NCI-H2107 treated with DMSO at 0.1 percent for 48 hours (cell line): Measurements from ENCODE around the gene FAM24B.
"Not testable (repeated sequence)": the region's sequence is repeated elsewhere in the genome, so short reads cannot be mapped to it uniquely, and the experiment has no call there.

ENCODE experiments used
- DNase-seq: peaks from one replicate; lab custom pipeline; 2025; ENCODE audit not compliant: unreplicated experiment; lab: John Stamatoyannopoulos, UW

The FAM24B gene, protein sequence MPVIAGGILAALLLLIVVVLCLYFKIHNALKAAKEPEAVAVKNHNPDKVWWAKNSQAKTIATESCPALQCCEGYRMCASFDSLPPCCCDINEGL

DNA sequence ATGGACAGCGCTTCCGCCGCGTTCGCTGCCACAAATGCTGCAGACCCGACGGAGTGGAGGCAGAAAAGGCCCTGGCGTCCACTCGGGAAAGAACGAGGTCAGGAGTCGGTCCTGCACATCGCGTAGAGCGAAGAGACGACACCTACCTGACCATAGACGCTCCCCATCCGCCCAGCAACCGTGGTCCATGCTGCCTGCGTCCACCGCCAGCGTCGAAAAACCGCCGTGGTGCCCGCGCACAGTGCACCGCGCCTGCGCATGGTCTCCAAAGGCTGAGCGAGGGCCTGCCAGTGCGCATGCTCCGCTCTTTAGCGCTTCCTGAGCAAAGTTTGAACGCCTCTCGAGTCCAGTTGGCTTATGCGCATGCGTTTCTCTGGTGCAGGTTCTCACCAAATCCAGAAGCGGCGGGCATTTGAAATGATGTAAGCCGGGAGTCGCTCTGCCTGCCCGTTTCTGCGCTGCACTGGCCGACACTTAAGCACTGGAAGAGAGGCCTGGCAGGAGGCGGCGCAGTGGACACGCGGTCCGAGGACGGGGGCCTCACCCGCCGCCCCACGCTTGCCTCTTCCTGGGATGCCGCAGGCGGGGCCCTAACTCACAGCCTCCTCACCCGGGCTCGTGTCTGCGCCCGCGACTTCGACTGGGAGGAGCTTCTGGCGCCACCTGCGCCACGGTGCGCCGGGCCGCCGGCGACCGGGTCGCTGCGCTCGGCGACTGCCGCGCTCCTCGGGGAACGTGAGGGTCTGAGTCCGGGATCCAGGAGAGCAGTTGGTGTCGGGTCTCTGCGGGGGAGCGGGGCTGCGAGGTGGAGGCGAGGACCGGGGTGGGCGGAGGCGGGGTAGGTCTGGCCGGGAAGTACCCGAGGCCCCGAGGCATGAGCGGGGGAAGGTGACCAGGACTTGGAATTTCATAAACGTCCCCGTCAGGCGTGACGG lies at the start of gene FAM24B:
FAM24B (minus strand) TSS at position 243 of the 935 bp plus-strand sequence. CDS start 29,066 bp downstream, outside the sequence.
- no peak for DNase-seq

DNA sequence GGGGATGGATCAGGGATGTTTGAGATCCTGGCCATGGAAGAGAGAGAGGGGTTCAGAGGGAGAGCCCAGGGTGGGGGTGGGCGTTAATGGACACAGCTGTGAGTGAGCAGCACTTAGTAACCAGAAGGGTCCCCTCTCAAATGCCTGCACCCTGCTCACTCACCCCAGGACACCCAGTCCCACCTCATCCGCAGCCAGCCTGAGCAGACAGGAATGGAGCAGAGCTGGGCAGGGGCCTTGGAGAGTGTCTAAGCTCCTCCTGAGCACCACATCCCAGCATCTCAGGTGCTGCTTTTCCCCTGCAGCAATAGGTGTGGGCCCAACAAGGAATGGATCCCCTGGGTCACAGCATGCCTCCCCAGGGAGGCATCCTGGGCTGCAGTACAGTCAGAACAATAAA lies 36.3 kb upstream of the FAM24B start:
- DNase-seq, result no peak

DNA sequence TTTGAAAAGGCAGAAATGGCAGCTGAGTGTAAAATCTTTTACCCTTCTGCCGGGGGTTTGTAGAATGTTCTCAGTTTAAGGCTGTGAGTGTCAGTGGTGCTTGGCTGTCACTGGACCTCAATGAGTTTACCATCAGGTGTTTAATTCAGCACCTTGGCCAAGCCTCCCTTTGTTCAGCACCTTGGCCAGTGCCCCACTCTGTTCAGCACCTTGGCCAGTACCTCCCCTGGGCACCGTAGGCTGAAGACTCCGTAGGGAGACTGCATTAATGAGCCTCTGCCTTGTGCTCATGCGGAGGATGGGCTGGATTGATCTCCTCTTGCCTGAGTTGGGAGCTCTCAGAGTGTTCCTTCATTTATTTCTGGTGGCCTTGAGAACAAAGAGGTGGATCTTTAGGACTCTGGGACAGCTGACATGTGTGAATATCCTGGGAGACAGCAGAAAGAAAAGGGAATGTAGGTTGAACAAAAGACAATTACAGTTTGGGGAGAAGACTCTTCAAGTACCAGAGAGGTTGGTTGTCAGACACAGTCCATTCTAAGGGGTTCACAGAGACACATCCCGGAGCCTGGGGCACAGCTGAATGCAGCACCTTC lies 32.6 kb upstream of the FAM24B start:
- DNase-seq, result no peak

DNA sequence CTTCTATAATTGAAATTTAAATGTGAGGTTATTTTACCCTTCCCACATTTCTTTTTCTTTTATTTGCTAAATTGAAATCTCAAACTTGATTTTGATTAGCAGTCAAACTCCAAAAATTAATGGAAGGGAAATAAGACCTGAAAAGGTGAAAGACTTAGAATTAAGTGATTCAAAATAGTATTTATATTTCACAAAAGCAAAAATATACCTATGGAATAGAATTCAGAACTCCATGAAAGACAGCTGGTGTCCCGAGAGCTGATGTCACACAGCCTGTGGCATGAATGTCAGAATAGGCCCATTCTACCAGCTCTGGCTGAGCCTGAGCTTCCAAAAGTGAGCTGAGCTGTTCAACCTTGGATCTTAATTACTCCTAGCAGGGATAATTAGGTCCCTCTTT lies 30.9 kb upstream of the FAM24B start, which contains the start of gene FAM24A:
FAM24A (plus strand) TSS at position 301 of the 400 bp plus-strand sequence. CDS start 1,025 bp downstream, outside the sequence.
- no peak for DNase-seq

DNA sequence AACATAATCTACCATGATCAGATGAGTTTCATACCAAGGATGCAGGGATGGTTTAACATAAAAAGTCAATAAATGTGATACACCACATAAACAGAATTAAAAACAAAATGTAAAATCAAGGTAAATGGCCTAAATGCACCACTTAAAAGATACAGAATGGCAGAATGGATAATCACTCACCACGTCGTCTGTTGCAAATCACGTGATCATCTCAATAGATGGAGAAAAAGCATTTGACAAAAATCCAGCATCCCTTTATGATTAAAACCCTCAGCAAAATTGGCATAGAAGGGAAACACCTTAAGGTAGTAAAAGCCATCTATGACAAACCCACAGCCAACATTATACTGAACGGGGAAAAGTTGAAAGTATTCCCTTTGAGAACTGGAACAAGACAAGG lies 24.5 kb upstream of the FAM24B start:
- not testable (repeated sequence) for DNase-seq

DNA sequence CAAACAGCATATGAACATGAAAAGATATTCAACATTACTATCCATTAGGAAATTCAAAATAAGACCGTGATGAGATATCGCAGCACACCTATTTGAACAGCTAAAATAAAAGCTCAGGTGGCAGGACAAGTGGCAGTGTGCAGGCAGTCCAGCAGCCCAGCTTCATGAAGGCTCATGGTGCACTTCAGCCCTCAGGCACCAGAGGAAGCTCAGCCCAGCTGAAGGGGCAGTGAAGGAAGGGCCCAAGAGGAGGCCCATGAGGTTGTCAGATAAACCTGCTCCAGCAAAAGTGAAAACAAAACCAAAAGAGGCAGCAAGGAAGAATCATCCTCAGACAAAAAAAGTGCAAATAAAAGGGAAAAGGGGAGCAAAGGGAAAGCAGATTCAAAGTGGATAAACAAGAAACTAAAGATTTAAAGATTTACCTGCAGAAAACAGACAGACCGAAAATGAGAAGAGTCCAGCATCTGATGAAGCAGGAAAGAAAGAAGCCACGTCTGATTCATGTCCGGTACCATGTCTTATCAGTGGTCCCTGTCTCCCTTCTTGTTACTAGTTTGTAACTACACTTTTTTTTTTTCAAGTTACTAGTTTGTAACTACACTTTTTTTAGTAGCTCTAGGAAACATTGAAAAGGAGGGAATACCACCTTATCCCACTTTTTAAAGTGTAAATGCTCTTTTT lies 15.0 kb upstream of the FAM24B start:
- no peak for DNase-seq

DNA sequence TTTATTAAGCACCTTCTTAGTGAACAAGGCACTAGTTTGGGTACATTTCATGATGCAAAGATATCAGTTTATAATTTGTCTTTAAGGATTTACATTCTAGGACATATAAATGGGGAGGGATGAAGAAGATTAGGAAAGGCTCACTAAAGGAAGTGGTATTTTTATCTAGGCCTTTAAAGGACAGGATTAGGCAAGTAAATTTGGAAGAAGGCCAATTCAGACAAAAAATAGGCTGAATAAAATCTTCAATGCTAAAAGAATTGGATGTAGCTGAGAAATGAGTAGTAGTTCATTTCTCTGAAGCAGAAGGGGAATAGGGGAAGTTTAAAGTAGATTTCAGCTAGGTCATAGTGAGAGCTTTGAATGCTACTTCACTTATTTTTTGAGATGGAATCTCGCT lies 4.8 kb upstream of the FAM24B start:
- DNase-seq, result no peak

DNA sequence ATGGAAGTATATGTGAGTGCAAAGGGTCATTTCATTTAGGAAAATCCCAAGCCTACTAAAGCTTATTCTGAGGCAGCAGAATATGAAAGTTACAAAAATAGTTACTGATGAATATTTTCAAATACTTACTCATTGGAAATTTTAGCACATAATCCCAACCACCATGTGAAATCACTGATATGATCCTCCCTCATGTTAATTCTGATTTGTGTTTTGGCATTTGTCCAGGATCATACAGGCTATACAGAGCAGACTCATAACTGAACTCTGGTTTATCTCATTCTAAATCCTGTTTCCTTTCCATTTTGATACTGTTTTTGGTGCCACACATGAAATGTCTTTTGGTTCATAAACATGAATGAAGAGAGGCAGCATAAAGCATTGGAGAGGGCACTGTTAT lies 3.4 kb upstream of the FAM24B start:
- DNase-seq, result no peak

DNA sequence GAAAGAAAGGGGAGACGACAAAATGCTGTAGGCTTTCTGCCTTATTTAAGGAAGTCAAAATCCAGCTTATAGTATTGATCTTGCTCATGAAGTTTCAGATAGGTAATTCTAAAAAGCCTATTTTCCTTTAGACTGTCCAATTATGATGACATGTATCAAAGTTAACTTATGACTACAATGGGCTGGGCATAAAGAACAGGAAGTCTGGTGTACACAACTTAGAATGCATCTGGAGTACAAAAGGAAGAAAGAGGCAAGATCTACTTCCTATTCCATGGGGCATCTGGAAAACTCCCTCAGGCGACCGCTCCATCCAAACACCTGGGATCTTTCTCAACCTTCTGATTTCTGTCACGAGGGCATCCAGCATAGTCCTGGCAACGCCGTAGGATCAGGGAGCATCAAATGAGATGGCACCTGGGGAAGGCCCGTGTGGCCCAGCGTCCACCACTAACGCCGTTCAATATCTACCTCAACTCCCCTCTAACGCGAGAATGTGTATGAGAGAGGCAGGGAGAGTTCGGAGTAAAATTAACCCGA lies 512 bp downstream of the FAM24B start:
- DNase-seq, result no peak

DNA sequence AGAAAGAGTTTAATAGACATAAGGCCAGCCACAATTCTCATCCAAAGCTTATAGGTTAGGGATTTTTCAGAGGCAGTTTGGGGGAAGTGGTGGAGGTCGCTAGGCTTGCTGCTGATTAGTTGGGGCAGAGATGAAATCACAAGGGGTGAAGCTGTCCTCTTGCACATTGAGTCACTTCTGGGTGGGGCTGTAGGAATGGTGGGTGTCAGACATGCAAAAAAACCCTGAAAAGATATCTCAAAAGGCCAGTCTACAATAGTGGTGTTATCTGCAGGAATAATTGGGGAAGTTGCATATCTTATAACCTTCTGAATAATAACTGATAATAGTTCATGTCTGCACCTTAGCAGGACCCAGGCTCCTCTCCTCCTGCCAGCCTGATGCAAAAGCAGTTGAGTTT lies 2.1 kb downstream of the FAM24B start:
- no peak for DNase-seq

DNA sequence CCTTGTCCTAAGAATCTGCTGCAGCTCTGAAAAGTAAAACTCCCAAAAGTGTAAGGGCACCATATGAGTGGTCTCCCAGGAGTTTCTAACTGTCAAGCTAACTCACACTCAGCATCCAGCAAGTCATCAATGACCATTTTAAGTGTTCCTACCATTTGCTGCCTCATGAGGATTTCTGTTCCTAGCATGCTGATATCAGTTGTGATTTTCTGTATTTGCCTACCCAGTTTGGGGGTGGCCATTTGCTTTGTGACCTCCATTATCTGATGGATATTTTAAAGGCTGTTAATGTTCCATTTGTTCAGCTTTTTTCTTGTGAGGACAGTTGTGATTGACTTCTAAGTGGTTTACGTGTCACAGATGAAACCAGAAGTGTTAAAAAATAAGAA lies 2.9 kb downstream of the FAM24B start:
- no peak for DNase-seq

DNA sequence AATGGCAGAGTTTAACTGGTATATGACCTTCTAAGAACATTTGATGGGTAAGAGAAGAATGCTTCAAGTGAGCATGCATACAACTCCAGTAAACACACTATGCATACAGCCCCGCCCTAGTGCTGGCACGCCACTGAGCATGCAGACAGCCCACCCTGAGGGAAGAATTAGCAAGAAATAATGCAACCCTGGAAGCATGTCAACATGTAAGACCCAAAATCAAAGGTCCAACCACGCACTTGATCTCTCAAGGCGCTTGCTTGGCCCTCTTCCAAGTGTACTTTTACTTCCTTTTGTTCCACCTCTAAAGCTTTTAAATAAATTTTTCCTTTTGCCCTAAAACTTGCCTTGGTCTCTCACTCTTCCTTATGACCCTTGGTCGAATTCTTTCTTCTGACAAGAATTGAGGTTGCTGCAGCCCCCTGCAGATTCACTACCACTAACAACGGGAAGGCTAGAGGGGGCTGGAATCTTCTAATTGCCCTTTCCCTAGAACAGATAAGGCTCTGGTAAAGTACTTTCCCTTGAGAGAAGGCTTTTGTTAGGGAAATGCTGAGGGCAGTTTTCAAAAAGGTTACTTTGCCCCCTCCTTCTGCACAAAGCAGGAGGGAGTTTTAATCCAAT lies 3.4 kb downstream of the FAM24B start:
- no peak for DNase-seq

DNA sequence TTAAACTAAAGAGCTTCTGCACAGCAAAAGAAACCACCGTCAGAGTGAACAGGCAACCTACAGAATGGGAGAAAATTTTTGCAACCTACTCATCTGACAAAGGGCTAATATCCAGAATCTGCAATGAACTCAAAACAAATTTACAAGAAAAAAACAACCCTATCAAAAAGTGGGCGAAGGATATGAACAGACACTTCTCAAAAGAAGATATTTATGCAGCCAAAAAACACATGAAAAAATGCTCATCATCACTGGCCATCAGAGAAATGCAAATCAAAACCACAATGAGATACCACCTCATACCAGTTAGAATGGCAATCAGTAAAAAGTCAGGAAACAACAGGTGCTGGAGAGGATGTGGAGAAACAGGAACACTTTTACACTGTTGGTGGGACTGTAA lies 7.4 kb downstream of the FAM24B start:
- not testable (repeated sequence) for DNase-seq

DNA sequence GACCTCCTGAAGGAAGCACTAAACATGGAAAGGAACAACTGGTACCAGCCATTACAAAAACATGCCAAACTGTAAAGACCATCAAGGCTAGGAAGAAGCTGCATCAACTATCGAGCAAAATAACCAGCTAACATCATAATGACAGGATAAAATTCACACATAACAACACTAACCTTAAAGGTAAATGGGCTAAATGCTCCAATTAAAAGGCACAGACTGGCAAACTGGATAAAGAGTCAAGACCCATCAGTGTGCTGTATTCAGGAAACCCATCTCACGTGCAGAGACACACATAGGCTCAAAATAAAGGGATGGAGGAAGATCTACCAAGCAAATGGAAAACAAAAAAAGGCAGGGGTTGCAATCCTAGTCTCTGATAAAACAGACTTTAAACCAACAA lies 10.6 kb downstream of the FAM24B start:
- not testable (repeated sequence) for DNase-seq

DNA sequence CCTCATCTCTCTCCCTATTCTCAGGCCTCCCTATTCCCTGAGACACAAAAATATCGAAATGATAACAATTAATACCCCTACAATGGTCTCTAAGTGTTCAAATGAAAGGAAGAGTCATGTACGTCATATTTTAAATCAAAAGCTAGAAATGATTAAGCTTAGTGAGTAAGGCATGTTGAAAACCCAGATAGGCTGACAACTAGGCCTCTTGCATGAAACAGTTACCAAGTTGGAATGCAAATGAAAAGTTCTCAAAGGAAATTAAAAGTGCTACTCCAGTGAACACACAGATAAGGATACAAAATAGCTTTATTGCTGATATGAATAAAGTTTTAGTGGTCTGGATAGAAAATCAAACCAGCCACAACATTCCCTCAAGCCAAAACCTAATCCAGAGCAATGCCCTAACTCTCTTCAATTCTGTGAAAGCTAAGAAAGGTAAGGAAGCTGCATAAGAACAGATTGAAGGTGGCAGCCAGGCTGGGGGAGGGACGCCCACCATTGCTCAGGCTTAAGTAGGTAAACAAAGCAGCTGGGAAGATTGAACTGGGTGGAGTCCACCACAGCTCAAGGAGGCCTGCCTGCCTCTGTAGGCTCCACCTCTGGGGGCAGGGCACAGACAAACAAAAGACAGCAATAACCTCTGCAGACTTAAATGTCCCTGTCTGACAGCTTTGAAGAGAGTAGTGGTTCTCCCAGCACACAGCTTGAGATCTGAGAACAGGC lies 12.5 kb downstream of the FAM24B start:
- not testable (repeated sequence) for DNase-seq

DNA sequence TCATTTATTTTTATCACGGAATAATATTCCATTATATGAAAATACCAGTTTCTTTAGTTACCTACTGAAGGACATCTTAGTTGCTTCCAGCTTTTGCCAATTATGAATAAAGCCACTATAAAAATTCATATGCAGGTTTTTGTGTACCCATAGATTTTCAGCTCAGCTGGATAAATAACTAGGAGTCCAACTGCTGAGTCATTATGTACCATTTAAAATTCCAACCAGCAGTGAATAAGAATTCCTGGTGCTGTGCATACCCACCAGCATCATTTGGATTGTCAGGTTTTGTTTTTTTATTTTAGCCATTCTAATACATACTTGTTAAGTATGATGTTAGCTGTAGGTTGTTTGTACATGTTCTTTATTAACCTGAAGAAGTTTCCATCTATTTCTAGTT lies 14.5 kb downstream of the FAM24B start:
- no peak for DNase-seq

DNA sequence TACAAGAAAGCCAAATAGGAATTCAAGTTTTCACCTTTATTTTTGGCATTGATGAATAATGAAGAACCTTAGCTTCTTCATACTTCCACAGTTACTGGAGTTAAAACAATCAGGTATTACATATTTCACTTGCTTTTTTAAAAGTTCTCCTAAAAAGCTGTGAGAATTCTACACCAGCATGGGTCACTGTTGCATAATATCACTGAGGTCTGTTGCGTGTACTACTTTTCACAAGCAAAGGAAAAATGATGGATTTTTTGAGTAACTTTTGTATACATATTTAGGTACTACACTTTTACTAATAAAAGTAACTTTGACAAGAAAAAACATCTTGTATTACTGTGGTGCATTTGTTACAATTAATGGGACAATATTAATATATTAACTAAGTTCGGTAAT lies 15.2 kb downstream of the FAM24B start:
- no peak for DNase-seq

DNA sequence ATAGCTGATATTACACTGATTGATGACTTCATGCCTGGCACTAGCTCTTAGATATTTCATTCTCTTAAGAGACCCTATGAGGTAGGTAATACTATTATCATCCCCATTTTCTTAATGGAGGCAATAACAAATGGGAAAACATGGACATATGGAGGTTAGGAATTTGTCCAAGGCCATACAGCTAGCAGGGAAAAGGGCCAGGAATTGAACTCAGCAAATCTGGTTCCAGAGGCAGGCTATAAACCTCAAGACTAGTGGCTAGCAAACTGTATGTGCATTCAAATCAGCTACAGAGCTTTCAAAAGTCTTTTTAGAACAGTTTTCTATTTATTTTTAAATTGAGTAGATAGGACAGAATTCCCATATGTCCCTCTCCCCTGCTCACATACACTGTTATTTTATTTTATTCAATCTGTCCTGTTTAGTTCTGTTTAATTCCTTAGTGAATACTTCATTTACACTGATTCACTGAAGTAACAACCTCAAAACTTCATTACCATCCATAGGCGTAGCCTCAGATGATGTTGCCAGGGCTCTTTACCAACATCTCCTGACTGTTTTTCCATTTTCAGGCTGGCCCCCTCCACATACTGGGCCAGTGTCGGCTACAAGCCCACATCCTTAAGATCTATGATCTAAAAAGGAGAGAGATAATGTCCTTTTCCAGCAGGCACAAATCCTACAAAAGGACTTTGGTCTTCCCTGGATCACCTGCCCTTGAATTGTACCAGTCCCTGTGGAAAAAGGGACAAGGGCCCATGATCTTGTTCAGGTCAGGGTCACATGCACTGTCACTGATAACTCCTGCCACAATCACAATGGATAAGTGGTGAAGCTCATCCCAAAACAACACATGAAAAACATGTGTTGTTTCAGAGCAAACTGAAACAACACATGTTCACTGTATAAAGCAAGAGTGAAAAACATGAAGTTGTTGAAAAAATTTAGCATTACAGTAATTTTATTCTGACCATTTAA lies 15.9 kb downstream of the FAM24B start:
- DNase-seq, result no peak

DNA sequence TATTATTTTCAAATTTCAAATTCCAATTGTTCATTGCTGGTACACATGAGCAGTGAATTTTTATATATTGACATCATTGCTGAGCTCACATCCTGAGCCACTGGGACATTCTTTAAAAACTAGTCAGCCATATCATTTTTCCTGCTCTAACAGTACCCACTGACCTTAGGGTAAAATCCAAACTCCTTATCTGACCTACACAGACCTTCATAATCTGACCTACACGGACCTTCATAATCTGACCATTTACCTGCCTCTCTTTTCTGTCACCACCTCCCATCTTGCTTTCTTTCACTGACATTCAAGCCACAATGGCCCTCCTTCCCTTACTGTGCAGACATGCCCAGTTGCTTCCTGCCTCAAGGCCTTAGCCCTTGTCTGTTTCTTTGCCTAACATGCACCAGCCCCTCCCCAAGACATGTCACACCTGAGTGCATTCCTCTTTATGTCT lies 17.6 kb downstream of the FAM24B start:
- no peak for DNase-seq
